Pancreas (tissue), 10 donors: Measurements from ENCODE around the gene PKIB. TPM values are rescaled to one million over a fixed set of nuclear protein-coding genes. Genes with fewer than 3 reads are reported as not detected.

Experiments used
- ATAC-seq, 4 donors: fragments of 200-7000 bp; cut with Tn5 transposase; one replicate each; pipeline versions ENCODE4 v1.8.0 to v1.9.1; 2020; ENCODE audit warnings: mild to moderate bottlenecking in 4 of 4, moderate library complexity in 4 of 4
- DNase-seq, 6 donors: peaks; one replicate each; pipeline ENCODE4 v3.0.0-alpha.2; 2020
- FAIRE-seq: peaks from 2 replicates; lab custom pipeline; 2012; peaks lifted over from hg19 to GRCh38; lab: Jason Lieb, UNC
- H3K27ac ChIP-seq, 4 donors: fragments of 200-600 bp; sonication (generic); 1 replicate in 3 of 4; 2 replicates in 1 of 4; pipeline versions ENCODE4 v1.5.0 to v1.8.0; 2020
- H3K27me3 ChIP-seq, 4 donors: fragments of 200-600 bp; one replicate each; pipeline ENCODE4 v1.8.0; 2021
- H3K36me3 ChIP-seq, 3 donors: fragments of 200-600 bp; sonication (generic) in 1 of 3; one replicate each; pipeline versions ENCODE4 v1.5.0 to v1.8.0; 2020 to 2021
- H3K4me1 ChIP-seq, 3 donors: fragments of 200-600 bp; one replicate each; pipeline ENCODE4 v1.8.0; 2021
- H3K4me3 ChIP-seq, 4 donors: fragments of 200-600 bp; sonication (generic) in 2 of 4; one replicate each; pipeline versions ENCODE4 v1.5.0 to v1.8.0; 2020 to 2021
- H3K9me3 ChIP-seq, 4 donors: fragments of 200-600 bp; one replicate each; pipeline ENCODE4 v1.8.0; 2021
- WGBS, 2 donors: extraction: QIAGEN DNeasy Blood & Tissue Kit; methylation state at CpG; one replicate each; pipeline ENCODE4 v1.1.7; 2013; 5-methylcytosine and 5-hydroxymethylcytosine counted together
- intact Hi-C, 3 donors: fragments of 100-400 bp; cut with DNase I; formaldehyde crosslinking; loops; one replicate each; pipeline versions ENCODE4 v1.11.1 to v1.14.2; 2022
- polyA plus RNA-seq, 2 donors: library from polyadenylated mRNA; stranded (reverse); fragments of 200-250 nt; gene quantifications; one replicate each; pipeline ENCODE4 v1.2.3, GENCODE V29; 2013
- total RNA-seq, 6 donors: library from RNA; stranded (reverse); fragmentation: NEBNext Ultra II Directional in 4 of 6; extraction: Animal tissue kit (Norgen Biotek cat#: 25700) in 4 of 6; gene quantifications; one replicate each; pipeline versions ENCODE4 v1.2.1 to v1.2.4, GENCODE V29; 2021 to 2023
- TF ChIP-seq, protein P1 (sequence below), 4 donors: fragments of 200-600 bp; sonication (generic) in 3 of 4; IDR thresholded peaks; one replicate each; pipeline versions ENCODE4 v1.5.0 to v1.8.0; 2021; ENCODE audit warnings: antibody characterized with exemption in 4 of 4
- donor health status: healthy with polysubstance abuse.
- donor health status: DM: no; HTN: no; CAD: no; lungs with moderate emphysema.
- donor health status: DM: no; HTN: no; CAD: no.
- donor health status: control.
- donor health status: control.
- donor health status: Bipolar disorder and iron deficiency.
- donor health status: DM: yes; HTN: yes; CAD: no.
- donor health status: DM: no; HTN: no; CAD: no.
- donor health status: DM: no; HTN: no; CAD: no.
- donor health status: DM: yes; HTN: yes; CAD: no.

Gene PKIB
- total and polyA plus RNA-seq, 8 donors = 1.2 to 21.1 (median 5.4) TPM

DNA sequence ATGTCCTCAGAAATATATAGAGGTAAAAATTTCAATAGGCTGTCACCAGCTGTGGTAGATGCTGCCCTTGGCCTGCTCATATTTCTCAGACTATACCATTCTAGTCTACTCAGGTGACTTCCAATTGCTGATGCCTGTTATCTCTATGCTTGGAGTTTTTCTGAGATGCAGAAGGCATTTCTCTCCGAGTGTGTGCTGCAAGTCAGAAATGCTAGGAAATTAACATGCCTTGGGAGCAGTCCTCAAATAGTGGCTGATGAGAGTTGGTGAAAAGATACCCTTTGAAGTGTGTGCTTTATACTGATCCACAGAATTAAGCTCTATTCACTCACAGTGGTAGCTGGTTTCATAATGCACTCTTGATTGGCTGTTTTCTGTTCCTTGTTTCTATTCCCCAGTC is 43.2 kb upstream of the PKIB start:
- no peak overlapping the region for H3K4me3 ChIP-seq
- intact Hi-C loops = no loop called here
- no peaks in the 10 kb centered on the region for H3K9me3 ChIP-seq
- H3K4me1 ChIP-seq = no peaks in the 10 kb centered on the region
- H3K36me3 ChIP-seq = no peaks in the 10 kb centered on the region
- DNase-seq (no peak), ATAC-seq (no peak), FAIRE-seq (no peak)
- TF ChIP-seq, protein P1, sequence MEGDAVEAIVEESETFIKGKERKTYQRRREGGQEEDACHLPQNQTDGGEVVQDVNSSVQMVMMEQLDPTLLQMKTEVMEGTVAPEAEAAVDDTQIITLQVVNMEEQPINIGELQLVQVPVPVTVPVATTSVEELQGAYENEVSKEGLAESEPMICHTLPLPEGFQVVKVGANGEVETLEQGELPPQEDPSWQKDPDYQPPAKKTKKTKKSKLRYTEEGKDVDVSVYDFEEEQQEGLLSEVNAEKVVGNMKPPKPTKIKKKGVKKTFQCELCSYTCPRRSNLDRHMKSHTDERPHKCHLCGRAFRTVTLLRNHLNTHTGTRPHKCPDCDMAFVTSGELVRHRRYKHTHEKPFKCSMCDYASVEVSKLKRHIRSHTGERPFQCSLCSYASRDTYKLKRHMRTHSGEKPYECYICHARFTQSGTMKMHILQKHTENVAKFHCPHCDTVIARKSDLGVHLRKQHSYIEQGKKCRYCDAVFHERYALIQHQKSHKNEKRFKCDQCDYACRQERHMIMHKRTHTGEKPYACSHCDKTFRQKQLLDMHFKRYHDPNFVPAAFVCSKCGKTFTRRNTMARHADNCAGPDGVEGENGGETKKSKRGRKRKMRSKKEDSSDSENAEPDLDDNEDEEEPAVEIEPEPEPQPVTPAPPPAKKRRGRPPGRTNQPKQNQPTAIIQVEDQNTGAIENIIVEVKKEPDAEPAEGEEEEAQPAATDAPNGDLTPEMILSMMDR (IDR thresholded peaks at IDR 0.05) = no peak
- WGBS, 2 donors = 73% methylated on average over 1 of the region's 1 CpG
- no peaks in the 10 kb centered on the region for H3K27me3 ChIP-seq
- no peak overlapping the region for H3K27ac ChIP-seq

GRCh38 chr6:122568350-122568749 is 41.9 kb upstream of the PKIB start:
- Histone ChIP-seq H3K4me1 (no peaks in the 10 kb centered on the region), H3K27ac (no peak overlapping the region), H3K27me3 (no peaks in the 10 kb centered on the region), H3K9me3 (no peaks in the 10 kb centered on the region), H3K36me3 (no peaks in the 10 kb centered on the region), H3K4me3 (no peak overlapping the region)
- ATAC-seq (no peak), DNase-seq (no peak), FAIRE-seq (no peak)
- TF ChIP-seq, protein P1 (IDR thresholded peaks at IDR 0.05) = no peak
- intact Hi-C loops = no loop called here

GRCh38 chr6:122568797-122569221 is 41.4 kb upstream of the PKIB start:
- Histone ChIP-seq H3K27ac (no peak overlapping the region), H3K27me3 (no peaks in the 10 kb centered on the region), H3K4me3 (no peak overlapping the region), H3K4me1 (no peaks in the 10 kb centered on the region), H3K36me3 (no peaks in the 10 kb centered on the region), H3K9me3 (no peaks in the 10 kb centered on the region)
- 74 to 76% methylated on average over 3 of the region's 3 CpGs for WGBS, 2 donors
- TF ChIP-seq, protein P1 (IDR thresholded peaks at IDR 0.05) = no peak
- DNase-seq (no peak), ATAC-seq (no peak), FAIRE-seq (no peak)
- intact Hi-C loops = no loop called here

- Histone ChIP-seq H3K4me1 (no peaks in the 10 kb centered on the region), H3K9me3 (no peaks in the 10 kb centered on the region), H3K36me3 (no peaks in the 10 kb centered on the region), H3K4me3 (no peak overlapping the region), H3K27ac (no peak overlapping the region), H3K27me3 (no peaks in the 10 kb centered on the region)
- WGBS, 2 donors = 84 to 85% methylated on average over 6 of the region's 6 CpGs
- intact Hi-C loops = no loop called here
- FAIRE-seq (no peak), DNase-seq (no peak), ATAC-seq (peak in 1 of 4 donors; percentile 9)
- TF ChIP-seq, protein P1 (IDR thresholded peaks at IDR 0.05) = no peak
Observed at GRCh38 chr6:122569230-122569771, 40.9 kb upstream of the PKIB start.

GRCh38 chr6:122571888-122572287 is 38.3 kb upstream of the PKIB start:
- Histone ChIP-seq H3K36me3 (no peaks in the 10 kb centered on the region), H3K4me3 (no peak overlapping the region), H3K9me3 (no peaks in the 10 kb centered on the region), H3K27me3 (no peaks in the 10 kb centered on the region), H3K4me1 (no peaks in the 10 kb centered on the region), H3K27ac (no peak overlapping the region)
- intact Hi-C loops = no loop called here
- DNase-seq = no peak
- FAIRE-seq = no peak
- TF ChIP-seq, protein P1 (IDR thresholded peaks at IDR 0.05) = no peak
- no peak for ATAC-seq
- WGBS, 2 donors = 89 to 90% methylated on average over 2 of the region's 2 CpGs
